GM12878 (cell line): ENCODE measurements around the gene NEURL3. TPM values are rescaled to one million over a fixed set of nuclear protein-coding genes. Genes with fewer than 3 reads are reported as not detected.
A peak's percentile ranks its signal among the peaks of the same experiment; 100 is the strongest.

Source experiments
- ATAC-seq: fragments of 200-7000 bp; cut with Tn5 transposase; 3 replicates; pipeline ENCODE4 v1.9.1; 2020; ENCODE audit warnings: mild to moderate bottlenecking, moderate library complexity
- BruUV-seq: library from RNA; stranded (reverse); fragments of 400-500 nt; replicated peaks from 2 replicates; lab custom pipeline; 2021; lab: Mats Ljungman, UMichigan
- CTCF ChIA-PET: fragments of 300-600 bp; sonication (Branson Sonifier 250); formaldehyde crosslinking; extraction: SDS; loops from one replicate; lab custom pipeline; 2021; ENCODE audit warnings: inconsistent platforms; lab: Yijun Ruan, JAX
- POLR2A ChIA-PET: fragments of 350-600 bp; formaldehyde crosslinking; extraction: SDS; loops from one replicate; lab custom pipeline; 2021; ENCODE audit warnings: inconsistent platforms; lab: Charles Lee
- RAD21 ChIA-PET: fragments of 300-600 bp; sonication (Branson Sonifier 250); formaldehyde crosslinking; loops from one replicate; lab custom pipeline; 2023; ENCODE audit warnings: antibody characterized with exemption; ENCODE audit not compliant: unreplicated experiment; lab: Charles Lee
- SMC1A ChIA-PET: fragments of 300-600 bp; sonication (Branson Sonifier 250); formaldehyde crosslinking; loops from one replicate; lab custom pipeline; 2023; ENCODE audit not compliant: unreplicated experiment, uncharacterized antibody; lab: Charles Lee
- DNase-seq: peaks from one replicate; pipeline ENCODE4 v3.0.0-alpha.2; 2011; ENCODE audit warnings: low read depth, low spot score
- FAIRE-seq: peaks from 3 replicates; lab custom pipeline; 2011; peaks lifted over from hg19 to GRCh38; lab: Jason Lieb, UNC
- H2AFZ ChIP-seq: 2 replicates; pipeline ENCODE4 v1.6.0; 2011; ENCODE audit warnings: low read depth, low read length, control low read depth; ENCODE audit not compliant: control insufficient read depth
- H3K27ac ChIP-seq: 2 replicates; pipeline ENCODE4 v1.5.1; 2011; ENCODE audit warnings: control low read depth; ENCODE audit not compliant: control insufficient read depth, insufficient read depth
- H3K27me3 ChIP-seq, 2 experiments: replicated peaks in 1 of 2; 2 replicates each; pipeline versions ENCODE4 v1.6.0 to v1.6.1; 2011; ENCODE audit warnings: low read length in 1 of 2; ENCODE audit not compliant: control insufficient read depth in 2 of 2, insufficient read depth in 2 of 2
- H3K36me3 ChIP-seq, 2 experiments: 2 replicates each; pipeline ENCODE4 v1.5.1; 2011; ENCODE audit warnings: low read length in 1 of 2; ENCODE audit not compliant: control insufficient read depth in 2 of 2, insufficient read depth in 2 of 2
- H3K4me1 ChIP-seq: 2 replicates; pipeline ENCODE4 v1.6.1; 2011; ENCODE audit warnings: mild to moderate bottlenecking, low read length, moderate library complexity, mixed read lengths; ENCODE audit not compliant: control insufficient read depth, insufficient read depth
- H3K4me2 ChIP-seq: 2 replicates; pipeline ENCODE4 v1.6.0; 2011; ENCODE audit warnings: control low read depth; ENCODE audit not compliant: control insufficient read depth, insufficient read depth
- H3K4me3 ChIP-seq: fragments of 200-600 bp; sonication (generic); 2 replicates; pipeline ENCODE4 v1.5.1; 2016
- H3K79me2 ChIP-seq: 2 replicates; pipeline ENCODE4 v1.6.0; 2011; ENCODE audit warnings: low read length; ENCODE audit not compliant: control insufficient read depth, insufficient read depth
- H3K9ac ChIP-seq: 2 replicates; pipeline ENCODE4 v1.8.0; 2011; ENCODE audit warnings: low read length, control low read depth, mixed read lengths; ENCODE audit not compliant: control insufficient read depth, insufficient read depth
- H3K9me3 ChIP-seq: replicated peaks from 3 replicates; pipeline ENCODE4 v1.5.1; 2011; ENCODE audit warnings: mild to moderate bottlenecking, low read length; ENCODE audit not compliant: control insufficient read depth, insufficient read depth
- H4K20me1 ChIP-seq: 2 replicates; pipeline ENCODE4 v1.6.0; 2011; ENCODE audit not compliant: control insufficient read depth, insufficient read depth
- ASH2L ChIP-seq: fragments of 300-600, 200-600 bp; sonication (generic); IDR thresholded peaks from 2 replicates; pipeline ENCODE4 v1.6.1; 2017; ENCODE audit warnings: low read depth, mild to moderate bottlenecking, borderline replicate concordance
- BCLAF1 ChIP-seq: fragments of 450-650 bp; IDR thresholded peaks from 2 replicates; pipeline ENCODE4 v1.6.1; 2017; ENCODE audit warnings: antibody characterized with exemption, mild to moderate bottlenecking, moderate library complexity
- CBX5 ChIP-seq: sonication (generic); IDR thresholded peaks from 2 replicates; pipeline ENCODE4 v1.6.1; 2016; ENCODE audit warnings: low read depth, moderate library complexity, mild to moderate bottlenecking, inconsistent platforms
- EED ChIP-seq: sonication (generic); IDR thresholded peaks from 2 replicates; pipeline ENCODE4 v1.6.1; 2016; ENCODE audit warnings: antibody characterized with exemption, low read depth
- EP300 ChIP-seq, 2 experiments: fragments of 150-350 bp in 1 of 2; IDR thresholded peaks; 2 replicates each; pipeline ENCODE4 v1.6.1; 2011 to 2012; ENCODE audit warnings: low read depth in 2 of 2, low read length in 2 of 2, borderline replicate concordance in 1 of 2, improper control_type of control experiment in 1 of 2, inconsistent platforms in 1 of 2; ENCODE audit not compliant: control insufficient read depth in 1 of 2
- GABPA ChIP-seq: IDR thresholded peaks from 2 replicates; pipeline ENCODE4 v1.6.1; 2014; ENCODE audit warnings: antibody characterized with exemption, low read depth, mild to moderate bottlenecking, inconsistent platforms
- GATAD2B ChIP-seq: fragments of 450-650 bp; conservative IDR thresholded peaks from 2 replicates; pipeline ENCODE4 v1.6.1; 2017; ENCODE audit warnings: low read depth, mild to moderate bottlenecking, moderate library complexity
- HDGF ChIP-seq: fragments of 450-650 bp; IDR thresholded peaks from 2 replicates; pipeline ENCODE4 v1.6.1; 2016; ENCODE audit warnings: antibody characterized with exemption
- IKZF2 ChIP-seq, 2 experiments: fragments of 450-650 bp; IDR thresholded peaks; 2 replicates each; pipeline ENCODE4 v1.6.1; 2017; ENCODE audit warnings: mild to moderate bottlenecking in 2 of 2, moderate library complexity in 2 of 2
- NR2C2 ChIP-seq: IDR thresholded peaks from 2 replicates; pipeline ENCODE4 v1.6.1; 2011; ENCODE audit warnings: borderline replicate concordance, low read depth; ENCODE audit not compliant: control insufficient read depth, insufficient read length
- RAD51 ChIP-seq: fragments of 450-650 bp; IDR thresholded peaks from 2 replicates; pipeline ENCODE4 v1.6.1; 2016; ENCODE audit warnings: moderate library complexity, mild to moderate bottlenecking, inconsistent platforms
- REST ChIP-seq: IDR thresholded peaks from 2 replicates; pipeline ENCODE4 v1.6.1; 2012; ENCODE audit warnings: mild to moderate bottlenecking, low read depth, low read length
- SMARCA5 ChIP-seq: fragments of 450-650 bp; IDR thresholded peaks from 2 replicates; pipeline ENCODE4 v1.6.1; 2017; ENCODE audit warnings: mild to moderate bottlenecking
- SUPT20H ChIP-seq: IDR thresholded peaks from 2 replicates; pipeline ENCODE4 v1.6.1; 2011; ENCODE audit warnings: low read depth, mild to moderate bottlenecking, low read length, moderate library complexity, borderline replicate concordance; ENCODE audit not compliant: control insufficient read depth
- TCF7 ChIP-seq: IDR thresholded peaks from 2 replicates; pipeline ENCODE4 v1.6.1; 2014; ENCODE audit warnings: antibody characterized with exemption, borderline replicate concordance
- YBX1 ChIP-seq: fragments of 450-650 bp; IDR thresholded peaks from 2 replicates; pipeline ENCODE4 v1.6.1; 2016; ENCODE audit warnings: antibody characterized with exemption
- ZNF384 ChIP-seq: IDR thresholded peaks from 2 replicates; pipeline ENCODE4 v1.6.1; 2012; ENCODE audit warnings: low read depth, mild to moderate bottlenecking, low read length, improper control_type of control experiment, borderline replicate concordance
- WGBS: methylation state at CpG from one replicate; pipeline ENCODE4 v1.1.6; 2016; ENCODE audit warnings: low lambda C conversion rate; ENCODE audit not compliant: insufficient replicate concordance, insufficient coverage; ENCODE audit errors: missing lambda C conversion rate; 5-methylcytosine and 5-hydroxymethylcytosine counted together
- in situ Hi-C: fragments of 300-500 bp; cut with MboI; formaldehyde crosslinking; loops from 9 replicates; pipeline ENCODE4 v1.14.3; 2018; ENCODE audit warnings: mixed read lengths
- intact Hi-C: fragments of 100-400 bp; cut with micrococcal nuclease; formaldehyde crosslinking; loops from one replicate; pipeline ENCODE4 v1.14.2; 2022; ENCODE audit not compliant: unreplicated experiment
- polyA plus RNA-seq, 11 experiments: library from polyadenylated mRNA; depleted of rRNA in 4 of 11; unstranded in 6 of 11; stranded (reverse) in 5 of 11; fragments of >200 nt; fragmentation: Nextera tagmentation in 4 of 11; fragmentation: Illumina TruSeq in 1 of 11; extraction: Ambion mirVana in 4 of 11; extraction: Trizol in 1 of 11; gene quantifications; 1 replicate in 1 of 11; 2 replicates in 10 of 11; pipeline versions ENCODE4 v1.2.1 to v1.2.3, GENCODE V29; 2011 to 2016; ENCODE audit warnings: inconsistent platforms in 2 of 11, missing spikeins in 2 of 11, low read depth in 1 of 11
- total RNA-seq, 4 experiments: library from RNA; depleted of rRNA in 3 of 4; stranded (reverse); fragments of >200 nt in 3 of 4; fragmentation: Illumina TruSeq in 1 of 4; extraction: Trizol in 1 of 4; gene quantifications; 2 replicates each; pipeline versions ENCODE4 v1.2.1 to v1.2.3, GENCODE V29; 2013 to 2021

NEURL3 gene
- total and polyA plus RNA-seq, 10 of the 15 experiments (the other 5 are each of a cell fraction or from before 2014, with no cell fraction given), result 0.03 to 6.3 (median 0.47) TPM

- peak overlapping the region; percentile 70 for H2AFZ ChIP-seq
- no peak for DNase-seq
- H3K27ac ChIP-seq, result peak overlapping the region; percentile 97
- in situ Hi-C loops (no loop called here), intact Hi-C loops (loop anchor here (2.0 to 5.0 kb wide), 2 partner anchors 40 to 379 kb away; partner anchors contain the start of gene DUSP2)
- H4K20me1 ChIP-seq, result no peaks in the 10 kb centered on the region
- 34% methylated on average over 29 of the region's 29 CpGs for WGBS
- no peak for FAIRE-seq
- H3K36me3 ChIP-seq, result no peaks in the 10 kb centered on the region
- ChIA-PET RAD21 (interaction anchor here (0.6 to 7.4 kb wide), 13 partner anchors 8 to 248 kb away, joined by 3 to 60 read pairs (median 5); partner anchors contain the start of gene ARID5A), CTCF (interaction anchor here (0.7 to 3.3 kb wide), 11 partner anchors 9 to 321 kb away, joined by 3 to 30 read pairs (median 4); no protein-coding TSS in a partner anchor), SMC1A (interaction anchor here (0.7 to 4.1 kb wide), 8 partner anchors 9 to 119 kb away, joined by 3 to 48 read pairs (median 4); partner anchors contain the start of gene ARID5A), POLR2A (interaction anchor here (0.5 to 7.9 kb wide), 9 partner anchors 8 to 240 kb away, joined by 3 to 106 read pairs (median 3); partner anchors contain the start of gene ARID5A)
- TSS peak; percentile 55 for BruUV-seq
- H3K79me2 ChIP-seq, result peaks cover 3% of the 10 kb centered on the region
- H3K4me3 ChIP-seq, result peak overlapping the region; percentile 28
- no peaks in the 10 kb centered on the region for H3K9me3 ChIP-seq
- H3K4me1 ChIP-seq, result peaks cover 82% of the 10 kb centered on the region
- ATAC-seq, result no peak
- peak overlapping the region; percentile 98 for H3K4me2 ChIP-seq
- peak overlapping the region; percentile 83 for H3K9ac ChIP-seq
- H3K27me3 ChIP-seq, result no peaks in the 10 kb centered on the region
- TF ChIP-seq TCF7 (no peak), HDGF (0 out of 2 replicates have a peak, but pooled peaks have one; percentile 87), SMARCA5 (no peak), GATAD2B (no peak), BCLAF1 (no peak), ASH2L (no peak), EED (no peak), YBX1 (no peak), REST (no peak), RAD51 (no peak), NR2C2 (no peak), GABPA (no peak), CBX5 (peak; percentile 48; the same call in 1 of the 2 replicates), IKZF2 (IDR thresholded peaks at IDR 0.05) (peak in 1 of 2 experiments; percentile 9; a peak in 1 of 4 replicates), ZNF384 (peak; percentile 3; the same call in 1 of the 2 replicates), EP300 (IDR thresholded peaks at IDR 0.05; ENCODE audit: borderline replicate concordance in 1 of 2, control insufficient read depth in 1 of 2, low read depth in 2 of 2, low read length in 2 of 2) (no peak; a peak in 1 of 4 replicates), SUPT20H (no peak)
Measured at GRCh38 chr2:96526615-96527285, 21.6 kb upstream of the NEURL3 start.
